ENCODE data around the gene PPP1R1B.

PPP1R1B gene

GRCh38 chr17:39667945-39668924 lies 41.5 kb downstream of the PPP1R1B start, which contains the start of gene PNMT:
TSS of gene PNMT (plus strand) at chr17:39668453. CDS start at chr17:39668476, 23 bp downstream.
- peak; percentile 29 for DNase-seq (ENCODE audit: low read depth)

- no peak for DNase-seq (ENCODE audit: low read depth)
Measured at GRCh38 chr17:39669897-39670735, 43.4 kb downstream of the PPP1R1B start.

- DNase-seq (ENCODE audit: low read depth) = no peak
Measured at GRCh38 chr17:39670746-39671145, 44.0 kb downstream of the PPP1R1B start.

- DNase-seq (ENCODE audit: low read depth) = no peak
Measured at GRCh38 chr17:39671651-39672521, 45.1 kb downstream of the PPP1R1B start.

- no peak for DNase-seq (ENCODE audit: low read depth)
Measured at GRCh38 chr17:39672522-39673334, 46.0 kb downstream of the PPP1R1B start.

GRCh38 chr17:39673335-39674081 lies 46.8 kb downstream of the PPP1R1B start:
- DNase-seq (ENCODE audit: low read depth) = no peak

- no peak for DNase-seq (ENCODE audit: low read depth)
Measured at GRCh38 chr17:39674179-39674578, 47.4 kb downstream of the PPP1R1B start.

GRCh38 chr17:39674702-39675389 lies 48.1 kb downstream of the PPP1R1B start:
- no peak for DNase-seq (ENCODE audit: low read depth)

- no peak for DNase-seq (ENCODE audit: low read depth)
Measured at GRCh38 chr17:39675390-39676082, 48.8 kb downstream of the PPP1R1B start.

- peak; percentile 16 for DNase-seq (ENCODE audit: low read depth)
Measured at GRCh38 chr17:39676198-39676819, 49.6 kb downstream of the PPP1R1B start.

- no peak for DNase-seq (ENCODE audit: low read depth)
Measured at GRCh38 chr17:39677072-39677471, 50.3 kb downstream of the PPP1R1B start.

- DNase-seq (ENCODE audit: low read depth) = no peak
Measured at GRCh38 chr17:39677542-39678339, 51.0 kb downstream of the PPP1R1B start.

- DNase-seq (ENCODE audit: low read depth) = no peak
Measured at GRCh38 chr17:39678340-39679116, 51.8 kb downstream of the PPP1R1B start.

GRCh38 chr17:39679521-39680192 lies 52.9 kb downstream of the PPP1R1B start:
- no peak for DNase-seq (ENCODE audit: low read depth)

- no peak for DNase-seq (ENCODE audit: low read depth)
Measured at GRCh38 chr17:39683295-39683939, 56.7 kb downstream of the PPP1R1B start.
